ENCODE data around the gene DCTN4. TPM values are rescaled to one million over a fixed set of nuclear protein-coding genes. Genes with fewer than 3 reads are reported as not detected.
A peak's percentile ranks its signal among the peaks of the same experiment; 100 is the strongest.

The DCTN4 gene
- total RNA-seq, 1 experiment from 2014 or later: 48.5 TPM

DNA sequence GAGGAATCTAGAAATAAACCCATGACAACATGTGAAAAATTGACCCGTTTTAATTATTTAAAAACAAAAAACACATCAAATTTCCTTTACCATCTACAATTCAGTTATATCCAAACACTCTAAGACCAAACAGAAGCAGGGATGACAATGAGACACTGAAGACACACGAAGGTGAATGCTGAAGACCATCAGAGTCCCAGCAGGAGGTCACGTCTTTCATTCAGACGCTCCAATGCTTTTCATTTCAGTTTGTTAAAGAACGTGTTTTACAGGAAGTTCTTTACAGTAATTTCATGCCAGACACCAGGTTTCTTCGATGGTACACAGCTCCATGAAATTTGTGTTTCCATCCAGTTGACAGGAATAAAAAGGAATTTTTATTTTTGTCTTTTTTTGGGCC lies 68.1 kb downstream of the DCTN4 start:
- peak overlapping the region; percentile 27 to 52 (median 30); a peak in 4 of 7 replicates for H3K27ac Mint-ChIP-seq
- H3K27ac ChIP-seq (ENCODE audit: insufficient read length, low read depth, low read length): no peak overlapping the region

More for the DNA sequence above, 68.1 kb downstream of the DCTN4 start:
- no peak overlapping the region for H3K4ac ChIP-seq (ENCODE audit: low read depth, low read length)
- no peaks in the 10 kb centered on the region for H3K79me2 ChIP-seq (ENCODE audit: insufficient read depth, low read length)
- H2BK12ac ChIP-seq (ENCODE audit: insufficient read length, low read depth, low read length): no peak overlapping the region
- H3K9me3 ChIP-seq (ENCODE audit: control insufficient read depth, low read depth, low read length): no peaks in the 10 kb centered on the region
- H2AK5ac ChIP-seq (ENCODE audit: insufficient read length, low read length): no peak overlapping the region
- no peak overlapping the region for H2AFZ ChIP-seq (ENCODE audit: low read length)
- H3K23me2 ChIP-seq (ENCODE audit: insufficient read length, low read depth, low read length, poor library complexity, severe bottlenecking): no peaks in the 10 kb centered on the region
- no peak overlapping the region for H4K8ac ChIP-seq (replicated peaks; ENCODE audit: insufficient read length, low read depth, low read length)
- no peak overlapping the region for H3K56ac ChIP-seq (ENCODE audit: insufficient read length, low read depth, low read length)
- WGBS (ENCODE audit: extremely low coverage, insufficient read length, low lambda C conversion rate): 100% methylated on average over 1 of the region's 6 CpGs
- no peak overlapping the region for H4K5ac ChIP-seq (ENCODE audit: insufficient read length, low read depth, low read length)
- Mint-ChIP-seq H3K9me3 (no peaks in the 10 kb centered on the region), H3K36me3 (ENCODE audit: insufficient read depth in 1 of 3, low read depth in 3 of 3) (peaks cover 33 to 56% (median 51%) of the 10 kb centered on the region in 3 experiments; a peak in 6 of 7 replicates), H3K4me3 (no peak overlapping the region), H3K27me3 (ENCODE audit: low read depth) (no peaks in the 10 kb centered on the region), H3K4me1 (peaks cover 6 to 11% of the 10 kb centered on the region in 2 experiments)
- H2BK20ac ChIP-seq (ENCODE audit: low read depth, low read length, poor library complexity, severe bottlenecking): no peak overlapping the region
- no peak overlapping the region for H3K14ac ChIP-seq (ENCODE audit: insufficient read depth, low read length)
- no peak overlapping the region for H2BK15ac ChIP-seq (ENCODE audit: low read depth, low read length)
- no peak overlapping the region for H3K18ac ChIP-seq (ENCODE audit: insufficient read length, low read depth, low read length)
- no peaks in the 10 kb centered on the region for H3K4me1 ChIP-seq (ENCODE audit: insufficient read depth, low read length)
- no peaks in the 10 kb centered on the region for H4K20me1 ChIP-seq (ENCODE audit: control insufficient read depth, insufficient read depth, insufficient read length)
- TF ChIP-seq, protein P1, sequence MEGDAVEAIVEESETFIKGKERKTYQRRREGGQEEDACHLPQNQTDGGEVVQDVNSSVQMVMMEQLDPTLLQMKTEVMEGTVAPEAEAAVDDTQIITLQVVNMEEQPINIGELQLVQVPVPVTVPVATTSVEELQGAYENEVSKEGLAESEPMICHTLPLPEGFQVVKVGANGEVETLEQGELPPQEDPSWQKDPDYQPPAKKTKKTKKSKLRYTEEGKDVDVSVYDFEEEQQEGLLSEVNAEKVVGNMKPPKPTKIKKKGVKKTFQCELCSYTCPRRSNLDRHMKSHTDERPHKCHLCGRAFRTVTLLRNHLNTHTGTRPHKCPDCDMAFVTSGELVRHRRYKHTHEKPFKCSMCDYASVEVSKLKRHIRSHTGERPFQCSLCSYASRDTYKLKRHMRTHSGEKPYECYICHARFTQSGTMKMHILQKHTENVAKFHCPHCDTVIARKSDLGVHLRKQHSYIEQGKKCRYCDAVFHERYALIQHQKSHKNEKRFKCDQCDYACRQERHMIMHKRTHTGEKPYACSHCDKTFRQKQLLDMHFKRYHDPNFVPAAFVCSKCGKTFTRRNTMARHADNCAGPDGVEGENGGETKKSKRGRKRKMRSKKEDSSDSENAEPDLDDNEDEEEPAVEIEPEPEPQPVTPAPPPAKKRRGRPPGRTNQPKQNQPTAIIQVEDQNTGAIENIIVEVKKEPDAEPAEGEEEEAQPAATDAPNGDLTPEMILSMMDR (conservative IDR thresholded peaks at IDR 0.05): no peak
- no peak overlapping the region for H3K9ac ChIP-seq (ENCODE audit: extremely low read depth, insufficient read length, low read length)
- no peak overlapping the region for H2BK5ac ChIP-seq (ENCODE audit: insufficient read length, low read length)
- no peak overlapping the region for H3K4me2 ChIP-seq (ENCODE audit: insufficient read depth, insufficient read length, low read length)
- H2BK120ac ChIP-seq (ENCODE audit: low read depth, low read length, poor library complexity, severe bottlenecking): no peak overlapping the region
- DNase-seq: no peak
- H3K27me3 ChIP-seq (ENCODE audit: insufficient read depth, low read length): no peaks in the 10 kb centered on the region
- H3K23ac ChIP-seq (ENCODE audit: insufficient read length, low read depth, low read length): no peak overlapping the region
- H3T11ph ChIP-seq (ENCODE audit: low read length): no peak overlapping the region
- H3K79me1 ChIP-seq (ENCODE audit: insufficient read depth, low read depth, low read length, poor library complexity, severe bottlenecking): no peaks in the 10 kb centered on the region
- H4K91ac ChIP-seq (ENCODE audit: insufficient read length, low read depth, low read length): no peak overlapping the region

Measured in H9 (cell line).